NCI-H2171 (cell line): ENCODE results near the gene IFI30.
"Not testable (repeated sequence)": the region's sequence is repeated elsewhere in the genome, so short reads cannot be mapped to it uniquely, and the experiment has no call there.

Experiments
- DNase-seq: peaks from one replicate; lab custom pipeline; 2025; lab: John Stamatoyannopoulos, UW

The IFI30 gene

GRCh38 chr19:18152817-18153555, 20.6 kb upstream of the IFI30 start, which contains the start of gene PIK3R2:
TSS of gene PIK3R2 (plus strand) at chr19:18153163. CDS start at chr19:18155880, 2,717 bp downstream.
- peak; percentile 99 for DNase-seq

- no peak for DNase-seq
Observed at GRCh38 chr19:18153556-18154134, 20.0 kb upstream of the IFI30 start.

GRCh38 chr19:18155095-18156087, 18.2 kb upstream of the IFI30 start:
- DNase-seq = no peak

GRCh38 chr19:18156268-18156667, 17.3 kb upstream of the IFI30 start:
- DNase-seq = no peak

- DNase-seq = peak; percentile 90
Observed at GRCh38 chr19:18156841-18157464, 16.7 kb upstream of the IFI30 start.

GRCh38 chr19:18157465-18158063, 16.0 kb upstream of the IFI30 start:
- DNase-seq = peak; percentile 94

- DNase-seq = no peak
Observed at GRCh38 chr19:18158467-18158866, 15.1 kb upstream of the IFI30 start.

GRCh38 chr19:18159059-18159616, 14.5 kb upstream of the IFI30 start:
- not testable (repeated sequence) for DNase-seq

GRCh38 chr19:18159810-18160209, 13.8 kb upstream of the IFI30 start:
- DNase-seq = no peak

GRCh38 chr19:18160493-18160970, 13.1 kb upstream of the IFI30 start:
- DNase-seq = no peak

GRCh38 chr19:18160971-18161635, 12.5 kb upstream of the IFI30 start:
- peak; percentile 60 for DNase-seq

GRCh38 chr19:18161636-18162002, 12.0 kb upstream of the IFI30 start:
- no peak for DNase-seq

- DNase-seq = no peak
Observed at GRCh38 chr19:18164072-18164471, 9.5 kb upstream of the IFI30 start.

- no peak for DNase-seq
Observed at GRCh38 chr19:18165794-18166544, 7.6 kb upstream of the IFI30 start.

- DNase-seq = no peak
Observed at GRCh38 chr19:18167011-18167410, 6.6 kb upstream of the IFI30 start.

GRCh38 chr19:18167975-18168645, 5.5 kb upstream of the IFI30 start:
- DNase-seq = peak; percentile 7

- no peak for DNase-seq
Observed at GRCh38 chr19:18168673-18169381, 4.8 kb upstream of the IFI30 start.

GRCh38 chr19:18170714-18171255, 2.8 kb upstream of the IFI30 start:
- no peak for DNase-seq
